ENCODE measurements around the gene BAIAP2L1. TPM values are rescaled to one million over a fixed set of nuclear protein-coding genes. Genes with fewer than 3 reads are reported as not detected.
A peak's percentile ranks its signal among the peaks of the same experiment; 100 is the strongest.

BAIAP2L1 gene
- total and polyA plus RNA-seq, 2 experiments from 2014 or later, result 24.1 to 38.3 TPM

DNA sequence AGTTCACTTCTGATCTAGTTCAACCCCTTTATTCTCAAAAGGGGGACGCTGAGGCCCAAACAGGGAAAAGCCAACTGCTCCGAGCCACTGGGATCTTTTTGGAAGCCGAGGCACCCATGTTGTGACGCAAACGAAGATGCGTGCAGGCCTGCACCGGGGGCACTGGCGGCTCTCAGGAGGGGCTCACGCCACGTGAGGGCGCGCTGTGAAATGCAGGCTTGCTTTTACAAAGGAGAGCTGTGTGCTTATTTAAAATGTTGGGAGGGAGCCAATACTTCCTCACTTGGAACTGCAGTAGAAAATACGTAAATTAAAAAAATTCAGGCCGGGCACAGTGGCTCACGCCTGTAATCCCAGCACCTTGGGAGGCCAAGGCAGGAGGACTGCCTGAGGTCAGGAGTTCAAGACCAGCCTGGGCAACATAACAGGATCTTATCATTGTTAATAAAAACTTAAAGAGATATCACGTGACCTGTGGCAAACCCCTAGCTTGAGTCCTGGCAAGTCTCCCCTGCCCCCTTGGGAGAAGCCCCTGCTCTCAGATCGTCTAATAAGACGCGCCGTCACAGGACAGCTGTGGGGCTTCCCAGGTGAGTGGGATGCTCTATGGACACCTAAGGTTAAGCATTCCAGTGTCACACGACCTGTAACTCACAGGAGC lies 103.1 kb downstream of the BAIAP2L1 start:
- Histone ChIP-seq H3F3A (replicated peaks; ENCODE audit: low read depth) (peaks cover 10% of the 10 kb centered on the region; the same call in 1 of the 2 replicates), H3K27ac (ENCODE audit: low read depth) (no peak overlapping the region), H3K27me3 (ENCODE audit: insufficient read depth) (no peaks in the 10 kb centered on the region), H3K4me1 (ENCODE audit: insufficient read depth) (peaks cover 13% of the 10 kb centered on the region; the same call in 1 of the 2 replicates), H3K4me2 (no peak overlapping the region), H3K79me2 (replicated peaks; ENCODE audit: insufficient read depth) (0 out of 2 replicates have a peak, but pooled peaks cover 6% of the 10 kb centered on the region), H4K20me1 (replicated peaks; ENCODE audit: insufficient read depth) (peaks cover 18% of the 10 kb centered on the region; the same call in 1 of the 2 replicates), H2AFZ (no peak overlapping the region), H3K36me3 (ENCODE audit: insufficient read depth) (0 out of 2 replicates have a peak, but pooled peaks cover 8% of the 10 kb centered on the region), H3K4me3 (no peak overlapping the region), H3K9me2 (ENCODE audit: insufficient read depth) (no peaks in the 10 kb centered on the region)
- DNase-seq (ENCODE audit: low spot score) (no peak), ATAC-seq (no peak)
- Mint-ChIP-seq H3K9me3 (no peaks in the 10 kb centered on the region), H3K27ac (no peak overlapping the region; the same call in 1 of the 2 replicates), H3K4me3 (no peak overlapping the region), H3K36me3 (ENCODE audit: low read depth) (peaks cover 40% of the 10 kb centered on the region), H3K27me3 (ENCODE audit: insufficient read depth, low read depth, poor library complexity) (peaks cover 20% of the 10 kb centered on the region), H3K4me1 (peaks cover 15% of the 10 kb centered on the region)
- no peak for TF ChIP-seq POLR2AphosphoS5 (IDR thresholded peaks at IDR 0.05; ENCODE audit: low read depth)
- TF ChIP-seq, protein P1, sequence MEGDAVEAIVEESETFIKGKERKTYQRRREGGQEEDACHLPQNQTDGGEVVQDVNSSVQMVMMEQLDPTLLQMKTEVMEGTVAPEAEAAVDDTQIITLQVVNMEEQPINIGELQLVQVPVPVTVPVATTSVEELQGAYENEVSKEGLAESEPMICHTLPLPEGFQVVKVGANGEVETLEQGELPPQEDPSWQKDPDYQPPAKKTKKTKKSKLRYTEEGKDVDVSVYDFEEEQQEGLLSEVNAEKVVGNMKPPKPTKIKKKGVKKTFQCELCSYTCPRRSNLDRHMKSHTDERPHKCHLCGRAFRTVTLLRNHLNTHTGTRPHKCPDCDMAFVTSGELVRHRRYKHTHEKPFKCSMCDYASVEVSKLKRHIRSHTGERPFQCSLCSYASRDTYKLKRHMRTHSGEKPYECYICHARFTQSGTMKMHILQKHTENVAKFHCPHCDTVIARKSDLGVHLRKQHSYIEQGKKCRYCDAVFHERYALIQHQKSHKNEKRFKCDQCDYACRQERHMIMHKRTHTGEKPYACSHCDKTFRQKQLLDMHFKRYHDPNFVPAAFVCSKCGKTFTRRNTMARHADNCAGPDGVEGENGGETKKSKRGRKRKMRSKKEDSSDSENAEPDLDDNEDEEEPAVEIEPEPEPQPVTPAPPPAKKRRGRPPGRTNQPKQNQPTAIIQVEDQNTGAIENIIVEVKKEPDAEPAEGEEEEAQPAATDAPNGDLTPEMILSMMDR (conservative IDR thresholded peaks at IDR 0.05; ENCODE audit: low read depth in 2 of 2), result peak in 1 of 2 experiments; percentile 14; a peak in 1 of 4 replicates
- no peak for TF ChIP-seq EZH2 (IDR thresholded peaks at IDR 0.05; ENCODE audit: low read depth, unreplicated experiment)
- no peak for TF ChIP-seq ZNF331 (CRISPR knock-in tag; IDR thresholded peaks at IDR 0.05; ENCODE audit: low read depth)
- TF ChIP-seq EZH2phosphoT487 (IDR thresholded peaks at IDR 0.05; ENCODE audit: unreplicated experiment), result no peak
- TF ChIP-seq, protein P2, sequence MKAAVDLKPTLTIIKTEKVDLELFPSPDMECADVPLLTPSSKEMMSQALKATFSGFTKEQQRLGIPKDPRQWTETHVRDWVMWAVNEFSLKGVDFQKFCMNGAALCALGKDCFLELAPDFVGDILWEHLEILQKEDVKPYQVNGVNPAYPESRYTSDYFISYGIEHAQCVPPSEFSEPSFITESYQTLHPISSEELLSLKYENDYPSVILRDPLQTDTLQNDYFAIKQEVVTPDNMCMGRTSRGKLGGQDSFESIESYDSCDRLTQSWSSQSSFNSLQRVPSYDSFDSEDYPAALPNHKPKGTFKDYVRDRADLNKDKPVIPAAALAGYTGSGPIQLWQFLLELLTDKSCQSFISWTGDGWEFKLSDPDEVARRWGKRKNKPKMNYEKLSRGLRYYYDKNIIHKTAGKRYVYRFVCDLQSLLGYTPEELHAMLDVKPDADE (IDR thresholded peaks at IDR 0.05), result no peak
- TF ChIP-seq, protein P3, sequence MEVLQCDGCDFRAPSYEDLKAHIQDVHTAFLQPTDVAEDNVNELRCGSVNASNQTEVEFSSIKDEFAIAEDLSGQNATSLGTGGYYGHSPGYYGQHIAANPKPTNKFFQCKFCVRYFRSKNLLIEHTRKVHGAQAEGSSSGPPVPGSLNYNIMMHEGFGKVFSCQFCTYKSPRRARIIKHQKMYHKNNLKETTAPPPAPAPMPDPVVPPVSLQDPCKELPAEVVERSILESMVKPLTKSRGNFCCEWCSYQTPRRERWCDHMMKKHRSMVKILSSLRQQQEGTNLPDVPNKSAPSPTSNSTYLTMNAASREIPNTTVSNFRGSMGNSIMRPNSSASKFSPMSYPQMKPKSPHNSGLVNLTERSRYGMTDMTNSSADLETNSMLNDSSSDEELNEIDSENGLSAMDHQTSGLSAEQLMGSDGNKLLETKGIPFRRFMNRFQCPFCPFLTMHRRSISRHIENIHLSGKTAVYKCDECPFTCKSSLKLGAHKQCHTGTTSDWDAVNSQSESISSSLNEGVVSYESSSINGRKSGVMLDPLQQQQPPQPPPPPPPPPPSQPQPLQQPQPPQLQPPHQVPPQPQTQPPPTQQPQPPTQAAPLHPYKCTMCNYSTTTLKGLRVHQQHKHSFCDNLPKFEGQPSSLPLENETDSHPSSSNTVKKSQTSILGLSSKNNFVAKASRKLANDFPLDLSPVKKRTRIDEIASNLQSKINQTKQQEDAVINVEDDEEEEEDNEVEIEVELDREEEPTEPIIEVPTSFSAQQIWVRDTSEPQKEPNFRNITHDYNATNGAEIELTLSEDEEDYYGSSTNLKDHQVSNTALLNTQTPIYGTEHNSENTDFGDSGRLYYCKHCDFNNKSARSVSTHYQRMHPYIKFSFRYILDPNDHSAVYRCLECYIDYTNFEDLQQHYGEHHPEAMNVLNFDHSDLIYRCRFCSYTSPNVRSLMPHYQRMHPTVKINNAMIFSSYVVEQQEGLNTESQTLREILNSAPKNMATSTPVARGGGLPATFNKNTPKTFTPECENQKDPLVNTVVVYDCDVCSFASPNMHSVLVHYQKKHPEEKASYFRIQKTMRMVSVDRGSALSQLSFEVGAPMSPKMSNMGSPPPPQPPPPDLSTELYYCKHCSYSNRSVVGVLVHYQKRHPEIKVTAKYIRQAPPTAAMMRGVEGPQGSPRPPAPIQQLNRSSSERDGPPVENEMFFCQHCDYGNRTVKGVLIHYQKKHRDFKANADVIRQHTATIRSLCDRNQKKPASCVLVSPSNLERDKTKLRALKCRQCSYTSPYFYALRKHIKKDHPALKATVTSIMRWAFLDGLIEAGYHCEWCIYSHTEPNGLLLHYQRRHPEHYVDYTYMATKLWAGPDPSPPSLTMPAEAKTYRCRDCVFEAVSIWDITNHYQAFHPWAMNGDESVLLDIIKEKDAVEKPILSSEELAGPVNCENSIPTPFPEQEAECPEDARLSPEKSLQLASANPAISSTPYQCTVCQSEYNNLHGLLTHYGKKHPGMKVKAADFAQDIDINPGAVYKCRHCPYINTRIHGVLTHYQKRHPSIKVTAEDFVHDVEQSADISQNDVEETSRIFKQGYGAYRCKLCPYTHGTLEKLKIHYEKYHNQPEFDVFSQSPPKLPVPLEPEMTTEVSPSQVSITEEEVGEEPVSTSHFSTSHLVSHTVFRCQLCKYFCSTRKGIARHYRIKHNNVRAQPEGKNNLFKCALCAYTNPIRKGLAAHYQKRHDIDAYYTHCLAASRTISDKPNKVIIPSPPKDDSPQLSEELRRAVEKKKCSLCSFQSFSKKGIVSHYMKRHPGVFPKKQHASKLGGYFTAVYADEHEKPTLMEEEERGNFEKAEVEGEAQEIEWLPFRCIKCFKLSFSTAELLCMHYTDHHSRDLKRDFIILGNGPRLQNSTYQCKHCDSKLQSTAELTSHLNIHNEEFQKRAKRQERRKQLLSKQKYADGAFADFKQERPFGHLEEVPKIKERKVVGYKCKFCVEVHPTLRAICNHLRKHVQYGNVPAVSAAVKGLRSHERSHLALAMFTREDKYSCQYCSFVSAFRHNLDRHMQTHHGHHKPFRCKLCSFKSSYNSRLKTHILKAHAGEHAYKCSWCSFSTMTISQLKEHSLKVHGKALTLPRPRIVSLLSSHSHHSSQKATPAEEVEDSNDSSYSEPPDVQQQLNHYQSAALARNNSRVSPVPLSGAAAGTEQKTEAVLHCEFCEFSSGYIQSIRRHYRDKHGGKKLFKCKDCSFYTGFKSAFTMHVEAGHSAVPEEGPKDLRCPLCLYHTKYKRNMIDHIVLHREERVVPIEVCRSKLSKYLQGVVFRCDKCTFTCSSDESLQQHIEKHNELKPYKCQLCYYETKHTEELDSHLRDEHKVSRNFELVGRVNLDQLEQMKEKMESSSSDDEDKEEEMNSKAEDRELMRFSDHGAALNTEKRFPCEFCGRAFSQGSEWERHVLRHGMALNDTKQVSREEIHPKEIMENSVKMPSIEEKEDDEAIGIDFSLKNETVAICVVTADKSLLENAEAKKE (CRISPR knock-in tag; IDR thresholded peaks at IDR 0.05), result no peak

All from GM23338 (cell line).